WTC11 (cell line): ENCODE results near the gene DBN1. TPM values are rescaled to one million over a fixed set of nuclear protein-coding genes. Genes with fewer than 3 reads are reported as not detected.

Experiments used
- ATAC-seq: fragments of 200-7000 bp; cut with Tn5 transposase; 2 replicates; pipeline ENCODE4 v1.10.0; 2021; ENCODE audit warnings: mild to moderate bottlenecking, moderate library complexity
- CTCF ChIA-PET: fragments of 300-600 bp; sonication (Branson Sonifier 250); formaldehyde crosslinking; loops from one replicate; lab custom pipeline; 2021; ENCODE audit warnings: antibody characterized with exemption; lab: Charles Lee
- POLR2A ChIA-PET: fragments of 350-600 bp; sonication (Branson Sonifier 250); formaldehyde crosslinking; loops from one replicate; lab custom pipeline; 2021; ENCODE audit warnings: antibody characterized with exemption; lab: Charles Lee
- DNase-seq: peaks from one replicate; pipeline ENCODE4 v3.0.0; 2021; ENCODE audit warnings: low spot score
- H3K27ac Mint-ChIP-seq: 2 replicates; pipeline ENCODE4 v1.8.0; 2021; ENCODE audit warnings: mixed read lengths
- H3K27me3 Mint-ChIP-seq: 2 replicates; pipeline ENCODE4 v1.8.0; 2021; ENCODE audit warnings: low read depth, mild to moderate bottlenecking, moderate library complexity, mixed read lengths
- H3K36me3 Mint-ChIP-seq: 2 replicates; pipeline ENCODE4 v1.8.0; 2021; ENCODE audit warnings: mixed read lengths
- H3K4me1 Mint-ChIP-seq: 2 replicates; pipeline ENCODE4 v1.8.0; 2022; ENCODE audit warnings: mixed read lengths
- H3K4me3 Mint-ChIP-seq: 2 replicates; pipeline ENCODE4 v1.8.0; 2021; ENCODE audit warnings: mild to moderate bottlenecking, moderate library complexity, mixed read lengths
- H3K9me3 Mint-ChIP-seq: 2 replicates; pipeline ENCODE4 v1.8.0; 2021; ENCODE audit warnings: mixed read lengths
- ATF1 ChIP-seq: sonication (generic); formaldehyde crosslinking; IDR thresholded peaks from 2 replicates; pipeline ENCODE4 v1.8.1; 2023; ENCODE audit warnings: mild to moderate bottlenecking, moderate library complexity, missing genetic modification reagents
- ESRRA ChIP-seq: sonication (generic); formaldehyde crosslinking; IDR thresholded peaks from 2 replicates; pipeline ENCODE4 v1.8.1; 2022; ENCODE audit warnings: mild to moderate bottlenecking, missing genetic modification reagents, borderline replicate concordance
- FOXK1 ChIP-seq: sonication (generic); formaldehyde crosslinking; IDR thresholded peaks from 2 replicates; pipeline ENCODE4 v1.8.0; 2022; ENCODE audit warnings: mild to moderate bottlenecking, moderate library complexity, missing genetic modification reagents
- FOXP1 ChIP-seq: sonication (generic); formaldehyde crosslinking; IDR thresholded peaks from 2 replicates; pipeline ENCODE4 v1.8.0; 2022; ENCODE audit warnings: missing genetic modification reagents, mild to moderate bottlenecking, moderate library complexity, borderline replicate concordance
- GABPB1 ChIP-seq: sonication (generic); formaldehyde crosslinking; IDR thresholded peaks from 2 replicates; pipeline ENCODE4 v1.8.1; 2023; ENCODE audit warnings: mild to moderate bottlenecking, missing genetic modification reagents
- HMGA2 ChIP-seq: fragments of 250-450 bp; sonication (Bioruptor Pico); IDR thresholded peaks from 2 replicates; pipeline ENCODE4 v1.4.0; 2021; ENCODE audit warnings: mild to moderate bottlenecking, moderate library complexity
- JAZF1 ChIP-seq: fragments of 250-450 bp; sonication (Bioruptor Pico); IDR thresholded peaks from 2 replicates; pipeline ENCODE4 v1.9.0; 2021; ENCODE audit warnings: moderate library complexity, mild to moderate bottlenecking, inconsistent platforms
- JUN ChIP-seq: sonication (generic); formaldehyde crosslinking; IDR thresholded peaks from 2 replicates; pipeline ENCODE4 v1.8.0; 2023; ENCODE audit warnings: mild to moderate bottlenecking, missing genetic modification reagents
- MXD4 ChIP-seq: fragments of 250-450 bp; sonication (Bioruptor Pico); IDR thresholded peaks from 2 replicates; pipeline ENCODE4 v1.8.0; 2021; ENCODE audit warnings: mild to moderate bottlenecking, moderate library complexity, borderline replicate concordance
- MYBL2 ChIP-seq: sonication (generic); formaldehyde crosslinking; IDR thresholded peaks from 2 replicates; pipeline ENCODE4 v1.8.1; 2023; ENCODE audit warnings: mild to moderate bottlenecking, moderate library complexity, missing genetic modification reagents
- NFATC4 ChIP-seq: fragments of 250-450 bp; sonication (Bioruptor Pico); IDR thresholded peaks from 2 replicates; pipeline ENCODE4 v1.9.0; 2021; ENCODE audit warnings: mild to moderate bottlenecking
- NFYB ChIP-seq: sonication (generic); formaldehyde crosslinking; conservative IDR thresholded peaks from 2 replicates; pipeline ENCODE4 v1.8.0; 2022; ENCODE audit warnings: low read depth, missing genetic modification reagents
- TEAD4 ChIP-seq: sonication (generic); formaldehyde crosslinking; IDR thresholded peaks from 2 replicates; pipeline ENCODE4 v1.8.0; 2022; ENCODE audit warnings: mild to moderate bottlenecking, missing genetic modification reagents
- ZNF232 ChIP-seq: sonication (generic); formaldehyde crosslinking; IDR thresholded peaks from 2 replicates; pipeline ENCODE4 v1.8.0; 2022; ENCODE audit warnings: mild to moderate bottlenecking, missing genetic modification reagents
- ZNF671 ChIP-seq: fragments of 250-450 bp; sonication (Bioruptor Pico); IDR thresholded peaks from 2 replicates; pipeline ENCODE4 v1.8.0; 2021; ENCODE audit warnings: mild to moderate bottlenecking
- total RNA-seq: library from RNA; stranded (reverse); gene quantifications from 3 replicates; pipeline ENCODE4 v1.2.3, GENCODE V29; 2021
- TF ChIP-seq, protein P1 (sequence below): sonication (generic); formaldehyde crosslinking; IDR thresholded peaks from 2 replicates; pipeline ENCODE4 v1.8.1; 2023; ENCODE audit warnings: mild to moderate bottlenecking, missing genetic modification reagents, moderate library complexity
- TF ChIP-seq, protein P2 (sequence below): fragments of 250-450 bp; sonication (Bioruptor Pico); IDR thresholded peaks from 2 replicates; pipeline ENCODE4 v1.9.0; 2021; ENCODE audit warnings: mild to moderate bottlenecking
- TF ChIP-seq, protein P3 (sequence below): sonication (generic); formaldehyde crosslinking; IDR thresholded peaks from 2 replicates; pipeline ENCODE4 v1.8.0; 2022; ENCODE audit warnings: mild to moderate bottlenecking, missing genetic modification reagents
- TF ChIP-seq, protein P4 (sequence below): fragments of 250-450 bp; sonication (Bioruptor Pico); IDR thresholded peaks from 2 replicates; pipeline ENCODE4 v1.9.0; 2021; ENCODE audit warnings: mild to moderate bottlenecking
- TF ChIP-seq, protein P5 (sequence below): sonication (generic); formaldehyde crosslinking; IDR thresholded peaks from 2 replicates; pipeline ENCODE4 v1.8.0; 2022; ENCODE audit warnings: mild to moderate bottlenecking, missing genetic modification reagents
- TF ChIP-seq, protein P6 (sequence below): fragments of 200-600 bp; IDR thresholded peaks from 2 replicates; pipeline ENCODE4 v1.8.0; 2022; ENCODE audit warnings: antibody characterized with exemption
- TF ChIP-seq, protein P7 (sequence below): sonication (generic); formaldehyde crosslinking; IDR thresholded peaks from 2 replicates; pipeline ENCODE4 v1.8.1; 2022; ENCODE audit warnings: mild to moderate bottlenecking, missing genetic modification reagents, moderate library complexity, borderline replicate concordance
- TF ChIP-seq, protein P8 (sequence below): sonication (generic); formaldehyde crosslinking; IDR thresholded peaks from 2 replicates; pipeline ENCODE4 v1.8.1; 2023; ENCODE audit warnings: mild to moderate bottlenecking, moderate library complexity, missing genetic modification reagents

DBN1 gene
- total RNA-seq, 1 experiment from 2014 or later: 288 TPM

DNA sequence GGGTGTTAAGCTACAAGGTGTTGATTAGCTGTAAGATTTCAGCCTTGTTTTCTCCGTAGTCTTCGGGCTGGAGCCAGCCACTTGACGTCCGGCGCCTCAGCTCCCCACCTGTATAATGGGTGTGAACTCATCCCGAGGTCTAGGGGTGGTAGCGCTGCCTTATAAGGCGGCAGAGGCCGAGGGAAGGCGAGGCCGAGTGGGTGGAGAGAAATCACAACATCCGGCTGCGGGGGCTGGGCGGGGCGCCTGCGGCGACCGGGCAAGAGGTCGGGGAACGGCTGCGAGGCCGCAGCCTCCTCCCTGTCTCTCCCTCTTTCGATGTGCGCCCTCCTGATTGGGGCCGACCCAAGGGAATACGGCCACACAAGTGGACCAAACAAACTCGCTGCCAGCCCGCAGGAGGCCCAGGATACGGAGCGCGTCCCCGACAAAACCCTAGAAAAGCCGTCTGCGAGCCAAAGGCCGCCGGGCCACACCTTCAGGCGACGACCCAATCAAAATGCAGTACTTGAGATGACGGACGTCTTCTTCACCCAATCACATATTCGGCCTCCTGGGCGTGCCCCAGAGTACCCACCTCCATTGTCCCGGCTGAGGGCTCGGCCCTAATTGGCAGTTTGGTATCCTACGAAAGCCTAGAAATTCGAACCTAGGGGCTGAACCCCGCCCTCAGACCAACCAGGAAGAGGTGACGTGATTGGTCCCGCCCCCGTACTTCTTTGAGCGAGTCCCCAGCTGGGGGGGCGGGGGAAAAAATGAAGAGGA lies 47.5 kb downstream of the DBN1 start (continued):
- TF ChIP-seq, protein P1, sequence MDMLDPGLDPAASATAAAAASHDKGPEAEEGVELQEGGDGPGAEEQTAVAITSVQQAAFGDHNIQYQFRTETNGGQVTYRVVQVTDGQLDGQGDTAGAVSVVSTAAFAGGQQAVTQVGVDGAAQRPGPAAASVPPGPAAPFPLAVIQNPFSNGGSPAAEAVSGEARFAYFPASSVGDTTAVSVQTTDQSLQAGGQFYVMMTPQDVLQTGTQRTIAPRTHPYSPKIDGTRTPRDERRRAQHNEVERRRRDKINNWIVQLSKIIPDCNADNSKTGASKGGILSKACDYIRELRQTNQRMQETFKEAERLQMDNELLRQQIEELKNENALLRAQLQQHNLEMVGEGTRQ (CRISPR knock-in tag): no peak
- TF ChIP-seq JAZF1 (CRISPR knock-in tag) (no peak), FOXK1 (peak; percentile 75), ZNF671 (CRISPR knock-in tag) (no peak), MYBL2 (CRISPR knock-in tag) (no peak; the same call in 1 of the 2 replicates), NFYB (peak; percentile 87), GABPB1 (0 out of 2 replicates have a peak, but pooled peaks have one; percentile 19), FOXP1 (CRISPR knock-in tag) (peak; percentile 74), MXD4 (CRISPR knock-in tag) (no peak), NFATC4 (CRISPR knock-in tag) (no peak), TEAD4 (no peak), ZNF232 (CRISPR knock-in tag) (no peak)
- TF ChIP-seq, protein P2, sequence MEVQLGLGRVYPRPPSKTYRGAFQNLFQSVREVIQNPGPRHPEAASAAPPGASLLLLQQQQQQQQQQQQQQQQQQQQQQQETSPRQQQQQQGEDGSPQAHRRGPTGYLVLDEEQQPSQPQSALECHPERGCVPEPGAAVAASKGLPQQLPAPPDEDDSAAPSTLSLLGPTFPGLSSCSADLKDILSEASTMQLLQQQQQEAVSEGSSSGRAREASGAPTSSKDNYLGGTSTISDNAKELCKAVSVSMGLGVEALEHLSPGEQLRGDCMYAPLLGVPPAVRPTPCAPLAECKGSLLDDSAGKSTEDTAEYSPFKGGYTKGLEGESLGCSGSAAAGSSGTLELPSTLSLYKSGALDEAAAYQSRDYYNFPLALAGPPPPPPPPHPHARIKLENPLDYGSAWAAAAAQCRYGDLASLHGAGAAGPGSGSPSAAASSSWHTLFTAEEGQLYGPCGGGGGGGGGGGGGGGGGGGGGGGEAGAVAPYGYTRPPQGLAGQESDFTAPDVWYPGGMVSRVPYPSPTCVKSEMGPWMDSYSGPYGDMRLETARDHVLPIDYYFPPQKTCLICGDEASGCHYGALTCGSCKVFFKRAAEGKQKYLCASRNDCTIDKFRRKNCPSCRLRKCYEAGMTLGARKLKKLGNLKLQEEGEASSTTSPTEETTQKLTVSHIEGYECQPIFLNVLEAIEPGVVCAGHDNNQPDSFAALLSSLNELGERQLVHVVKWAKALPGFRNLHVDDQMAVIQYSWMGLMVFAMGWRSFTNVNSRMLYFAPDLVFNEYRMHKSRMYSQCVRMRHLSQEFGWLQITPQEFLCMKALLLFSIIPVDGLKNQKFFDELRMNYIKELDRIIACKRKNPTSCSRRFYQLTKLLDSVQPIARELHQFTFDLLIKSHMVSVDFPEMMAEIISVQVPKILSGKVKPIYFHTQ (CRISPR knock-in tag): 0 out of 2 replicates have a peak, but pooled peaks have one; percentile 36
- TF ChIP-seq, protein P3, sequence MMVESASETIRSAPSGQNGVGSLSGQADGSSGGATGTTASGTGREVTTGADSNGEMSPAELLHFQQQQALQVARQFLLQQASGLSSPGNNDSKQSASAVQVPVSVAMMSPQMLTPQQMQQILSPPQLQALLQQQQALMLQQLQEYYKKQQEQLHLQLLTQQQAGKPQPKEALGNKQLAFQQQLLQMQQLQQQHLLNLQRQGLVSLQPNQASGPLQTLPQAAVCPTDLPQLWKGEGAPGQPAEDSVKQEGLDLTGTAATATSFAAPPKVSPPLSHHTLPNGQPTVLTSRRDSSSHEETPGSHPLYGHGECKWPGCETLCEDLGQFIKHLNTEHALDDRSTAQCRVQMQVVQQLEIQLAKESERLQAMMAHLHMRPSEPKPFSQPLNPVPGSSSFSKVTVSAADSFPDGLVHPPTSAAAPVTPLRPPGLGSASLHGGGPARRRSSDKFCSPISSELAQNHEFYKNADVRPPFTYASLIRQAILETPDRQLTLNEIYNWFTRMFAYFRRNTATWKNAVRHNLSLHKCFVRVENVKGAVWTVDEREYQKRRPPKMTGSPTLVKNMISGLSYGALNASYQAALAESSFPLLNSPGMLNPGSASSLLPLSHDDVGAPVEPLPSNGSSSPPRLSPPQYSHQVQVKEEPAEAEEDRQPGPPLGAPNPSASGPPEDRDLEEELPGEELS (CRISPR knock-in tag): 0 out of 2 replicates have a peak, but pooled peaks have one; percentile 13
- TF ChIP-seq, protein P4, sequence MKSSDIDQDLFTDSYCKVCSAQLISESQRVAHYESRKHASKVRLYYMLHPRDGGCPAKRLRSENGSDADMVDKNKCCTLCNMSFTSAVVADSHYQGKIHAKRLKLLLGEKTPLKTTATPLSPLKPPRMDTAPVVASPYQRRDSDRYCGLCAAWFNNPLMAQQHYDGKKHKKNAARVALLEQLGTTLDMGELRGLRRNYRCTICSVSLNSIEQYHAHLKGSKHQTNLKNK (CRISPR knock-in tag): no peak

DNA sequence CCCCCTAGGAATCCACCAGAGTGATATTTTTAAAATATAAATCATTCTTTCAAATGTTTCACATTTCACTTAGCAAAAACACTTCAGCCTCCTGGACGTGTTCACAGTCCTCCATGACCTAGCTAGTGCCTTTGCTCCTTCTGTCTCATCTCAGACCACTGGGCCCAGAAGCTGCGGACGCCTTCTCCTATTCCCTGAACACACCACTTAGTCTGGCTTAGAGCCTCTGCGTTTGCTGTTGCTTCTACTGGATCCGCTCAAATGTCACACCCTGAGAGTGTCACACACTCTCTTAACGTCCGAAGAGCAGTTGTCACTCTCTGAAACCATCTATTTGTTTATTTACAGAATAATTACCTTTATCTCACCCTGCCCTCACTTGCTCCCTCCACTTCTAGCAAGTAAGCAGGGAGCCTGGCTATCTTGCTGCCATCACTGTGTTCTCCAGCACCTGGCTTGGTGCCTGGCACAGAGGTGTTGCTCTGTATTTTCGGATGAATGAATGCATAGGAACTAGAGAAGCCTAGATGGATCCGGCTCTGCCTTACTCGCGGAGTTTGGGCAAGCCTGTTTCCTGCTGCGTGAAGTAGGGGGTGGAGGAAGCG lies 48.1 kb downstream of the DBN1 start:
- peak overlapping the region; percentile 98 for H3K27ac Mint-ChIP-seq
- H3K9me3 Mint-ChIP-seq: no peaks in the 10 kb centered on the region
- H3K36me3 Mint-ChIP-seq: no peaks in the 10 kb centered on the region
- no peak for DNase-seq
- no peak for ATAC-seq
- peaks cover 18% of the 10 kb centered on the region for H3K4me1 Mint-ChIP-seq
- H3K27me3 Mint-ChIP-seq: peaks cover 5% of the 10 kb centered on the region
- CTCF ChIA-PET: interaction anchor here (0.9 to 9.4 kb wide), 10 partner anchors 19 to 182 kb away, joined by 3 to 95 read pairs (median 6); partner anchors contain the start of gene PFN3
- peak overlapping the region; percentile 84 for H3K4me3 Mint-ChIP-seq
- POLR2A ChIA-PET: interaction anchor here (0.6 to 2.2 kb wide), 6 partner anchors 21 to 92 kb away, joined by 3 to 14 read pairs (median 4); partner anchors contain the start of gene DDX41
- TF ChIP-seq ATF1 (CRISPR knock-in tag) (no peak), HMGA2 (CRISPR knock-in tag) (no peak), JUN (CRISPR knock-in tag) (no peak), ESRRA (CRISPR knock-in tag) (no peak), ZNF671 (CRISPR knock-in tag) (no peak)
- TF ChIP-seq, protein P5, sequence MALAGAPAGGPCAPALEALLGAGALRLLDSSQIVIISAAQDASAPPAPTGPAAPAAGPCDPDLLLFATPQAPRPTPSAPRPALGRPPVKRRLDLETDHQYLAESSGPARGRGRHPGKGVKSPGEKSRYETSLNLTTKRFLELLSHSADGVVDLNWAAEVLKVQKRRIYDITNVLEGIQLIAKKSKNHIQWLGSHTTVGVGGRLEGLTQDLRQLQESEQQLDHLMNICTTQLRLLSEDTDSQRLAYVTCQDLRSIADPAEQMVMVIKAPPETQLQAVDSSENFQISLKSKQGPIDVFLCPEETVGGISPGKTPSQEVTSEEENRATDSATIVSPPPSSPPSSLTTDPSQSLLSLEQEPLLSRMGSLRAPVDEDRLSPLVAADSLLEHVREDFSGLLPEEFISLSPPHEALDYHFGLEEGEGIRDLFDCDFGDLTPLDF (CRISPR knock-in tag): no peak
- TF ChIP-seq, protein P6, sequence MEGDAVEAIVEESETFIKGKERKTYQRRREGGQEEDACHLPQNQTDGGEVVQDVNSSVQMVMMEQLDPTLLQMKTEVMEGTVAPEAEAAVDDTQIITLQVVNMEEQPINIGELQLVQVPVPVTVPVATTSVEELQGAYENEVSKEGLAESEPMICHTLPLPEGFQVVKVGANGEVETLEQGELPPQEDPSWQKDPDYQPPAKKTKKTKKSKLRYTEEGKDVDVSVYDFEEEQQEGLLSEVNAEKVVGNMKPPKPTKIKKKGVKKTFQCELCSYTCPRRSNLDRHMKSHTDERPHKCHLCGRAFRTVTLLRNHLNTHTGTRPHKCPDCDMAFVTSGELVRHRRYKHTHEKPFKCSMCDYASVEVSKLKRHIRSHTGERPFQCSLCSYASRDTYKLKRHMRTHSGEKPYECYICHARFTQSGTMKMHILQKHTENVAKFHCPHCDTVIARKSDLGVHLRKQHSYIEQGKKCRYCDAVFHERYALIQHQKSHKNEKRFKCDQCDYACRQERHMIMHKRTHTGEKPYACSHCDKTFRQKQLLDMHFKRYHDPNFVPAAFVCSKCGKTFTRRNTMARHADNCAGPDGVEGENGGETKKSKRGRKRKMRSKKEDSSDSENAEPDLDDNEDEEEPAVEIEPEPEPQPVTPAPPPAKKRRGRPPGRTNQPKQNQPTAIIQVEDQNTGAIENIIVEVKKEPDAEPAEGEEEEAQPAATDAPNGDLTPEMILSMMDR: no peak
- TF ChIP-seq, protein P7, sequence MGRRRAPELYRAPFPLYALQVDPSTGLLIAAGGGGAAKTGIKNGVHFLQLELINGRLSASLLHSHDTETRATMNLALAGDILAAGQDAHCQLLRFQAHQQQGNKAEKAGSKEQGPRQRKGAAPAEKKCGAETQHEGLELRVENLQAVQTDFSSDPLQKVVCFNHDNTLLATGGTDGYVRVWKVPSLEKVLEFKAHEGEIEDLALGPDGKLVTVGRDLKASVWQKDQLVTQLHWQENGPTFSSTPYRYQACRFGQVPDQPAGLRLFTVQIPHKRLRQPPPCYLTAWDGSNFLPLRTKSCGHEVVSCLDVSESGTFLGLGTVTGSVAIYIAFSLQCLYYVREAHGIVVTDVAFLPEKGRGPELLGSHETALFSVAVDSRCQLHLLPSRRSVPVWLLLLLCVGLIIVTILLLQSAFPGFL (CRISPR knock-in tag): no peak
- TF ChIP-seq, protein P8, sequence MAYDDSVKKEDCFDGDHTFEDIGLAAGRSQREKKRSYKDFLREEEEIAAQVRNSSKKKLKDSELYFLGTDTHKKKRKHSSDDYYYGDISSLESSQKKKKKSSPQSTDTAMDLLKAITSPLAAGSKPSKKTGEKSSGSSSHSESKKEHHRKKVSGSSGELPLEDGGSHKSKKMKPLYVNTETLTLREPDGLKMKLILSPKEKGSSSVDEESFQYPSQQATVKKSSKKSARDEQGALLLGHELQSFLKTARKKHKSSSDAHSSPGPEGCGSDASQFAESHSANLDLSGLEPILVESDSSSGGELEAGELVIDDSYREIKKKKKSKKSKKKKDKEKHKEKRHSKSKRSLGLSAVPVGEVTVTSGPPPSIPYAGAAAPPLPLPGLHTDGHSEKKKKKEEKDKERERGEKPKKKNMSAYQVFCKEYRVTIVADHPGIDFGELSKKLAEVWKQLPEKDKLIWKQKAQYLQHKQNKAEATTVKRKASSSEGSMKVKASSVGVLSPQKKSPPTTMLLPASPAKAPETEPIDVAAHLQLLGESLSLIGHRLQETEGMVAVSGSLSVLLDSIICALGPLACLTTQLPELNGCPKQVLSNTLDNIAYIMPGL (CRISPR knock-in tag): no peak
